Fibroblast of lung (primary cell): ENCODE measurements around the gene NFYB.

Source experiments
- EZH2 ChIP-seq: IDR thresholded peaks from 2 replicates; pipeline ENCODE4 v1.5.1; 2012; ENCODE audit warnings: low read length, control low read depth, mild to moderate bottlenecking; ENCODE audit errors: missing control alignments
- TF ChIP-seq, protein P1 (sequence below), 2 donors: IDR thresholded peaks in 1 of 2; conservative IDR thresholded peaks in 1 of 2; 1 replicate in 1 of 2; 2 replicates in 1 of 2; pipeline ENCODE4 v1.5.1; 2011 to 2012; ENCODE audit warnings: low read length in 2 of 2, control low read depth in 1 of 2, inconsistent platforms in 1 of 2, low read depth in 1 of 2, mild to moderate bottlenecking in 1 of 2

DNA sequence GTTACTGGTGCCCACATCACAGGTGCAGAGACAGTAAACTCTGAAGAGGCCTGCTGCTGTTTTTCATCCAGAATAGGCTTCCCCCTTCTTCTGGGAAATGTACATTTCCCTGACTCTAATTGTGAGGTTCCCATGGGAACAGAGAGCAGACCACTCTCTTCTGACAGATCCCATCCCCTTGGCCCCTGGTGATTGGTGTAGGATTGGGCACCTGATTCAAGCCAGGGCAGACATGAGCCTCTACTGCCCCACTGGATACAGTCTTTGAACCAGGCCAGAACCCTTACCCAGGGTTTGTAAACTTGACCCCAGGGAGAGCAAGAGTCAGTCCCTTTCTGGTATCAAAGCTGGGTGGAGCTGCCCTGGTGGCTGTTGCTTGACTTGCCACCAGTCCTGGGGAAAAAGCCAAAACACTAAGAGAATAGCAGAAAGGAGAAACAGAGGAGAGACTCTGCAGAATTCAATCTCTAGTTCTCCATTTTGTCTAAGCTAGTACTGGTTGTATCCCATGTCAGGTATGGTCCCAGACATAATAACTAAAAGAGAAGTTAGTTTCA lies 14.8 kb upstream of the NFYB start:
- TF ChIP-seq, protein P1, sequence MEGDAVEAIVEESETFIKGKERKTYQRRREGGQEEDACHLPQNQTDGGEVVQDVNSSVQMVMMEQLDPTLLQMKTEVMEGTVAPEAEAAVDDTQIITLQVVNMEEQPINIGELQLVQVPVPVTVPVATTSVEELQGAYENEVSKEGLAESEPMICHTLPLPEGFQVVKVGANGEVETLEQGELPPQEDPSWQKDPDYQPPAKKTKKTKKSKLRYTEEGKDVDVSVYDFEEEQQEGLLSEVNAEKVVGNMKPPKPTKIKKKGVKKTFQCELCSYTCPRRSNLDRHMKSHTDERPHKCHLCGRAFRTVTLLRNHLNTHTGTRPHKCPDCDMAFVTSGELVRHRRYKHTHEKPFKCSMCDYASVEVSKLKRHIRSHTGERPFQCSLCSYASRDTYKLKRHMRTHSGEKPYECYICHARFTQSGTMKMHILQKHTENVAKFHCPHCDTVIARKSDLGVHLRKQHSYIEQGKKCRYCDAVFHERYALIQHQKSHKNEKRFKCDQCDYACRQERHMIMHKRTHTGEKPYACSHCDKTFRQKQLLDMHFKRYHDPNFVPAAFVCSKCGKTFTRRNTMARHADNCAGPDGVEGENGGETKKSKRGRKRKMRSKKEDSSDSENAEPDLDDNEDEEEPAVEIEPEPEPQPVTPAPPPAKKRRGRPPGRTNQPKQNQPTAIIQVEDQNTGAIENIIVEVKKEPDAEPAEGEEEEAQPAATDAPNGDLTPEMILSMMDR (conservative IDR thresholded peaks at IDR 0.05 in 1 of 2, IDR thresholded peaks at IDR 0.05 in 1 of 2; ENCODE audit: low read depth in 1 of 2, low read length in 2 of 2), result no peak
- TF ChIP-seq EZH2, result no peak
